ENCODE measurements around the gene C1orf174. TPM values are rescaled to one million over a fixed set of nuclear protein-coding genes. Genes with fewer than 3 reads are reported as not detected.

The C1orf174 gene
- total RNA-seq, 1 donor from 2014 or later = 22.1 TPM

- no peak for TF ChIP-seq CTCF (IDR thresholded peaks at IDR 0.05)
- Mint-ChIP-seq H3K36me3 (ENCODE audit: unreplicated experiment) (peaks cover 4% of the 10 kb centered on the region), H3K9me3 (ENCODE audit: unreplicated experiment) (peaks cover 5% of the 10 kb centered on the region), H3K27ac (ENCODE audit: unreplicated experiment) (no peak overlapping the region), H3K4me1 (ENCODE audit: unreplicated experiment) (peaks cover 14% of the 10 kb centered on the region), H3K27me3 (ENCODE audit: unreplicated experiment) (no peaks in the 10 kb centered on the region), H3K4me3 (ENCODE audit: unreplicated experiment) (no peak overlapping the region)
- no peak for DNase-seq (ENCODE audit: extremely low spot score, unreplicated experiment)
These were observed 2.6 kb upstream of the C1orf174 start for GRCh38 chr1:3902571-3903091.

- Mint-ChIP-seq H3K4me1 (ENCODE audit: unreplicated experiment) (peaks cover 17% of the 10 kb centered on the region), H3K4me3 (ENCODE audit: unreplicated experiment) (peak overlapping the region; percentile 48), H3K36me3 (ENCODE audit: unreplicated experiment) (peaks cover 6% of the 10 kb centered on the region), H3K27me3 (ENCODE audit: unreplicated experiment) (no peaks in the 10 kb centered on the region), H3K9me3 (ENCODE audit: unreplicated experiment) (peaks cover 5% of the 10 kb centered on the region), H3K27ac (ENCODE audit: unreplicated experiment) (peak overlapping the region; percentile 10)
- DNase-seq (ENCODE audit: extremely low spot score, unreplicated experiment) = no peak
- no peak for TF ChIP-seq CTCF (IDR thresholded peaks at IDR 0.05)
These were observed 2.0 kb upstream of the C1orf174 start for GRCh38 chr1:3902111-3902511.

GRCh38 chr1:3900969-3901529 lies 977 bp upstream of the C1orf174 start:
- H3K4me3 Mint-ChIP-seq (ENCODE audit: unreplicated experiment) = peak overlapping the region; percentile 87
- TF ChIP-seq CTCF (IDR thresholded peaks at IDR 0.05) = no peak
- peak overlapping the region; percentile 96 for H3K27ac Mint-ChIP-seq (ENCODE audit: unreplicated experiment)

GRCh38 chr1:3899754-3900149 lies 320 bp downstream of the C1orf174 start:
- peaks cover 24% of the 10 kb centered on the region for H3K4me1 Mint-ChIP-seq (ENCODE audit: unreplicated experiment)
- TF ChIP-seq CTCF (IDR thresholded peaks at IDR 0.05) = no peak
- peaks cover 6% of the 10 kb centered on the region for H3K36me3 Mint-ChIP-seq (ENCODE audit: unreplicated experiment)
- no peaks in the 10 kb centered on the region for H3K27me3 Mint-ChIP-seq (ENCODE audit: unreplicated experiment)
- peak overlapping the region; percentile 87 for H3K4me3 Mint-ChIP-seq (ENCODE audit: unreplicated experiment)
- peaks cover 5% of the 10 kb centered on the region for H3K9me3 Mint-ChIP-seq (ENCODE audit: unreplicated experiment)
- DNase-seq (ENCODE audit: extremely low spot score, unreplicated experiment) = no peak
- peak overlapping the region; percentile 96 for H3K27ac Mint-ChIP-seq (ENCODE audit: unreplicated experiment)

More at GRCh38 chr1:3900969-3901529, 977 bp upstream of the C1orf174 start:
- H3K9me3 Mint-ChIP-seq (ENCODE audit: unreplicated experiment) = peaks cover 5% of the 10 kb centered on the region
- DNase-seq (ENCODE audit: extremely low spot score, unreplicated experiment) = peak; percentile 99
- H3K4me1 Mint-ChIP-seq (ENCODE audit: unreplicated experiment) = peaks cover 22% of the 10 kb centered on the region
- no peaks in the 10 kb centered on the region for H3K27me3 Mint-ChIP-seq (ENCODE audit: unreplicated experiment)
- H3K36me3 Mint-ChIP-seq (ENCODE audit: unreplicated experiment) = peaks cover 6% of the 10 kb centered on the region

- H3K4me3 Mint-ChIP-seq (ENCODE audit: unreplicated experiment) = peak overlapping the region; percentile 87
- peaks cover 24% of the 10 kb centered on the region for H3K4me1 Mint-ChIP-seq (ENCODE audit: unreplicated experiment)
- no peak for TF ChIP-seq CTCF (IDR thresholded peaks at IDR 0.05)
- no peaks in the 10 kb centered on the region for H3K27me3 Mint-ChIP-seq (ENCODE audit: unreplicated experiment)
- peaks cover 5% of the 10 kb centered on the region for H3K9me3 Mint-ChIP-seq (ENCODE audit: unreplicated experiment)
- DNase-seq (ENCODE audit: extremely low spot score, unreplicated experiment) = no peak
- peak overlapping the region; percentile 71 for H3K27ac Mint-ChIP-seq (ENCODE audit: unreplicated experiment)
- peaks cover 6% of the 10 kb centered on the region for H3K36me3 Mint-ChIP-seq (ENCODE audit: unreplicated experiment)
These were observed 898 bp downstream of the C1orf174 start for GRCh38 chr1:3898994-3899753.
